Measurements from ENCODE around the gene MGRN1. TPM values are rescaled to one million over a fixed set of nuclear protein-coding genes. Genes with fewer than 3 reads are reported as not detected.

The MGRN1 gene
- 27.4 and 31.3 TPM in 2 replicates for total RNA-seq (2014; rRNA removed; shearing (Covaris generic))

DNA sequence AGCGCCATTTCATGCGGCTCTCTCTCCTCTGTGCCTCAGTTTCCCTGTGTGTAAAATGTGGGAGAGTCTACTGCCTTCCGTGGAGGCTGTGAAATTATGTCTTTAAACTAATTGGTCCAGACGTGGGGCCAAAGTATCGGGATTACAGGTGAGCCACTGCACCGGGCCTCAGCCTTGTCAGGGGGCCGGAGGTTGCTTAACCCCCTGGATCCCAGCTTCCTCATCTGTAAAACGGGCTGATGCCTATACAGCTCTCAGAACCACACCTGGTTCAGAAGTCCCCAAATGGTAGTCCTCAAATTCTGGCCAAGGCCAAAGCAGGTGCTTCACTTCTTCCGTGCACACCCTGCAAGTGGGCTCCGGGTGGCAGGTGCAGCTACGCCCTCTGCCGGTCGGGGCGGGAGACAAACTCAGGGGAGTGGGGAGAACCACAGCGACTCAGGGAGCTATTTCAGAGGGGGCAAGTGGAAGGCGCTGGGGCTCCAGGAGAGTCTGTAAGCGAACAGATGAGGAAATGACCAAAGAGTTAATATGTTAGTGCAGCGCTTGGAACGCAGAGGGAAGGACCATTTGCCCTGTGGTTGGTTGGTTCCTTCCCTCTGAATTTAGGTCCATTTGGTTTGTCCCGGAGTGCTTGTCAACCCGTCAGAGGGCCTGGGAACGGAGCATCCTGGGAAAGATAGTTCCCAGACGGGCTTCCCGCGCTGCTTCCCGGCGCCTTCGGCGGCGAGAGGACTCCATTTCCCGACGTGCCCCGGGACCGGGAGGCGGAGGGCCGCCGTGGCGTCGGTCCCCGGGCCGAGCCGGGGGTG lies at the start of gene MGRN1:
TSS of gene MGRN1 (plus strand) at position 812 of the 812 bp plus-strand sequence. CDS start 135 bp downstream, outside the sequence.
- DNase-seq (ENCODE audit: low spot score) = peak; percentile 98

DNA sequence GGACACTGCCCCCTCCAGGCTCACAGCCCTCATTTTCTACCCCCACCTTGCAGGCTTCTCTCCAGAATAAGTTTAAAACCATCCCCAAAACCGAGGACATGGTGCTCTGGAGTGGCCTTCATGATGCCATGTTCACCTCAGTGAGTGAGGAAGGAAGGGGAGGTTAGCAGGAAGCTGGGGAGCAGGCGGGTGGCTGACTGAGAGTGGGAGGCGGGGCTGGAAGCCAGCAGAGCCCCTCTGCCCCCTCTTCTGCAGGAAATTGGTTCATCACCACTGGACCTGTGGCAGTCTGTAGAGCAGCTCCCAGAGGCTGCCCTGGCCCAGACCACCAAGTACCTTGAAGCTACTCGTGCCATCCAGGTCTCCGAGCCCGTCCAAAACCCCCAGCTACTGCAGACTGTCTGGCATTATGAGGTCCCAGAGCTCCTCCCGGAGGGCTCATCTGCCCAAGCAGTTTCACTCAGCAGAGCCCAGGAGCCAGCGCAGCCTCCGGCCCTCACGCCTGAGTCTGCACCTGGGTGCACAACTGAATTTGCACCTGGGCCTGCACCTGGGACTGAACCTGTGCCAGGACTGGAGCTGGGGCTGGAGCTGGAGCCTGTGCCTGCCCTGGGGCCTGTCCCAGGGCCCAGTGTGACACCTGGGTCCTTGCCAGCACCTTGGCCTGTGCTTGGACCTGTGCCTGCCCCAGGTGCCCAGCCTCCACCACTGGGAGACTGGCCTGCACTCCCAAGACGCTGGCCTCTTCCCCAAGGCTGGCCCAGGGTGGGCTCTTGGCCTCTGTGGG lies 49.5 kb upstream of the MGRN1 start:
- no peak for DNase-seq (ENCODE audit: low spot score)

DNA sequence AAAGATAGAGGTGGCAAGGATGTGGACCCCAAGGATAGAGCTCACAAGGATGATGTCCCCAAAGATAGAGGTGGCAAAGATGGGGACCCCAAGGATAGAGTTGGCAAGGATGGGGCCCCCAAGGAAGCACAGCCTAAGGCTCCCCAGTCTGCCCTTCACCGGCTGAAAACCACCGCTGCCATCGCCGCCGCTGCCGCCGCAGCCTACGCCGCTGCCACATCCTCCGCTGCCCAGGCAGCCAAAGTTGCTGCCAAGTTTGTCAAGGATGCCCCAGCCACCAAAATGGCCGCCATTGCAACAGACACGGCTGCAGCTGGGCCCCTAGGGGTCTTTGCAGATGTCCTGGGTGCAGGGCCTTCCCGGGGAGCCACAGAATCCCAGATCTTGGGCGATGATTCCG lies 48.6 kb upstream of the MGRN1 start:
- no peak for DNase-seq (ENCODE audit: low spot score)

DNA sequence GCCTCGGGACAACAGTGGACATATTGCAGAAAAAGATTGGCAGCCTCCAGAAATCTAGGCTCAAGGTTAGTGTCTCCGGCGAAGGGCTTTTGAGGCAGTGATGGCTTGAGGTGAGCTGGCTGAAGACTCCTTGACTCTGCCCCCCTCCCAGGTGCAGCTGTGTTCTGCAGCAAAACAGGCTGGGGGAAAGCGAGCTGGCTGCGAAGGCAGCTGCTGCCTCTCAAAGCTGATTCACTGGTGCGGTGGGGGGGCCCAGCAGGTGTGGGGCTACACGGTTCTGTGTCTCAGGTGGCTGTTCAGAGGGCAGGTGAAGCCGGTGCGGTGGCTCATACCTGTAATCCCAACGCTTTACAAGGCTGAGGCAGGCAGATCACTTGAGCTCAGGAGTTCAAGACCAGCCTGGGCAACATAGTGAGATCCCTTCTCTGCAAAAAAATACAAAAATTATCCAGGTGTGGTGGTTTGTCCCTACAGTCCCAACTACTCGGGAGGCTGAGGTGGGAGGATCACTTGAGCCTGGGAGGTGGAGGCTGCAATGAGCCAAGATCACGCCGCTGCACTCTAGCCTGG lies 45.6 kb upstream of the MGRN1 start:
- no peak for DNase-seq (ENCODE audit: low spot score)

DNA sequence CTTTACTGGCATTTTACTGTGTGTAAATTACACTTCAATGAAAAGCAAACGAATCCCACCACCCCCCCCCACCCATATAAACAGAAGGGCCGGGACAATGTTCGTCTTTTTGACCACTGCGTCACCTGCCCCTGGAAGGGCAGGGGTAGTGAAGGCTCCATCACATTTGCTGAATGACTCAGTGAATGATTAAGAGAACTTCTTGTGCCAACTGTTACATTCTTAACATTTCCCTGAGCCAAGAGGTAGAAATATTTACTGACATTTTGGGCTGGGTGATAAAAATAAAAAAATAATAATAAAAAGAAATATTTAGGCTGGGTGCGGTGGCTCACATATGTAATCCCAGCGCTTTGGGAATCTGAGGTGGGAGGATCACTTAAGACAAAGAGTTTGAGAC lies 44.4 kb upstream of the MGRN1 start:
- no peak for DNase-seq (ENCODE audit: low spot score)

DNA sequence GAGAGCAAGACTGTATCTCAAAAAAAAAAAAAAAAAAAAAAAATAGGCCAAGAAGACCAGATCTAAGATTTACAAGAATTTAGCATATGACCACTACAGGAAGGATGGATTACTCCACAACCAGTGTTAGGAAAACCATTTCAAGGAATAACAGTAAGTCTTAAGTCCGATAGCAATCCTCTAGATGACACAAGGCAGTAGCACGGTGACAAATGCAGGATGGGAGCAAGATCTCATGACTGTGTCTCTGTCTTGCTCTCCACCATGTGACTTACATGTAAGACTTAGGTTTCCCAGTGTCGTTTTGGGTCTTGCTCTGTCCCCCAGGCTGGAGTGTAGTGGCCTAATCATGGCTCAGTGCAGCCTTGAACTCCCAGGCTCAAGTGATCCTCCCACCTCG lies 40.7 kb upstream of the MGRN1 start:
- no peak for DNase-seq (ENCODE audit: low spot score)

DNA sequence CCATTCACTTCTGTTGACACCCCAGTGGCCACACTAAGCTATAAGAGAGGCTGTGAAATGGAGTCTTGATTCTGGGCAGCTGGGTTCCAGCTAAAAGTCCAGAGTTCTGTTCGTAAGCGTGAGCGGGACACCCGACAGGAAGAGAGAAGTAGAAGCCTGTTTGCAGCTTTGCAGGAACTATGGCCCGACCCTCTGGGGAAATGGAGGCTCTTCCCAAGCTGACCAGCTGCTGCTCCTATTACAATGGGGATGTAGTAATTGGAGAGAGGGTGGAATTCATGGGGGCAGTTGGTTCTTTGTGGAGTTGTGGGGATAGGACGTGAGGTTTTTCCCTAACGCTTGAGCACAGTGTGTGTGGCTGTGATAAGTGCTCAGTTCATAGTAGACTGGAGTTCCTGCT lies 38.3 kb upstream of the MGRN1 start:
- no peak for DNase-seq (ENCODE audit: low spot score)

DNA sequence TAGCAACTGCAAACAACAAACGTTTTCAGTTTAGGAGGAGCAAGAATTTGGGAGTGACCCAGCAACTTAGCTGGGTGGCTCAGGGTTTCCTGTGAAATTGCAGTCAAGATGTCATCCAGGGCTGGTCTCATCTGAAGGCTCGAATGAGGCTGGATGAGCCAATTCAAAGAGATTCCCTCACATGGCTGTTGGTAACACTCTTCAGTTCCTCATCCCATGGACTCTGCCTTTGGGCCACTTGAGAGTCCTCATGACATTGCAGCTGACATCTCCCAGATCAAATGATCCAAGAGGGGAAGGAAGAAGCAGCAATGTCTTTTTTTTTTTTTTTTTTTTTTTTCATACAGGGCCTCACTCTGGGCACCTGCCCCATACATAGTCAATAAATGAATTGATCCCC lies 36.2 kb upstream of the MGRN1 start:
- DNase-seq (ENCODE audit: low spot score) = no peak

DNA sequence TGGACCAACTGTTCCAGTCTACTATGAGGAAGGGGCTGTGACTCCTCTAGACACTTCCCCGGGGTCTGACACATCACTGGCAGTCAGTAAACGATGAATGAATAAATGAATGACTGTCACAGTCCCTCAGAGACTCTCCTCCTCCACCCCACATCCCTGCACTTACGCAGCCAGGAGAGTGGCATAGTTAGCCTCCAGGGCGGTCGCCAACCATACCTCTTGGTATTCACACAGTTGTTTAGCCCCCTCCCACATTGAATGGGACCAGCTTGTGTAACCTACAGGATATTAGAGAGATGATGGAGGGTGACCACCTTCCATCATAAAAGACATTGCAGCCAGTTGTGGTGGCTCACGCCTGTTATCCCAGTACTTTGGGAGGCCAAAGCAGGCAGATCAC lies 35.7 kb upstream of the MGRN1 start:
- DNase-seq (ENCODE audit: low spot score) = no peak

DNA sequence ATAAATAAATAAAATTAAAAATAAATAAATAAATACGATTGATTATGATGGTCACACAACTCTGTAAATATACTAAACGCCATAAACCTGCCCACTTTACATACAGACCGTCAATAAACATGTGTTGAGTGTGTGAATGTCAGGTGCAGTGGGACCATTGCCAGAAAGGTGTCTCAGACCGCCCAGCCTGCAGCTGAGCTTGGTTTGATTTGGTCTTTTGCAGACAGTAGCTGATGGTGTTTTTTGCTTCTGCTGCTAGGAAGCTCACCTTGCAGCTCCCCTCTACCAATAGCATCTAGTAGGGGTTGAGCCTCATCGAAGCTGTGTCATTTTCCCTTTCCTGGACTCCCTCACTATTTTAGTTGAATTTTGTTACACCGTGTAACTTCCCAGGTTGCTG lies 33.4 kb upstream of the MGRN1 start:
- DNase-seq (ENCODE audit: low spot score) = no peak

DNA sequence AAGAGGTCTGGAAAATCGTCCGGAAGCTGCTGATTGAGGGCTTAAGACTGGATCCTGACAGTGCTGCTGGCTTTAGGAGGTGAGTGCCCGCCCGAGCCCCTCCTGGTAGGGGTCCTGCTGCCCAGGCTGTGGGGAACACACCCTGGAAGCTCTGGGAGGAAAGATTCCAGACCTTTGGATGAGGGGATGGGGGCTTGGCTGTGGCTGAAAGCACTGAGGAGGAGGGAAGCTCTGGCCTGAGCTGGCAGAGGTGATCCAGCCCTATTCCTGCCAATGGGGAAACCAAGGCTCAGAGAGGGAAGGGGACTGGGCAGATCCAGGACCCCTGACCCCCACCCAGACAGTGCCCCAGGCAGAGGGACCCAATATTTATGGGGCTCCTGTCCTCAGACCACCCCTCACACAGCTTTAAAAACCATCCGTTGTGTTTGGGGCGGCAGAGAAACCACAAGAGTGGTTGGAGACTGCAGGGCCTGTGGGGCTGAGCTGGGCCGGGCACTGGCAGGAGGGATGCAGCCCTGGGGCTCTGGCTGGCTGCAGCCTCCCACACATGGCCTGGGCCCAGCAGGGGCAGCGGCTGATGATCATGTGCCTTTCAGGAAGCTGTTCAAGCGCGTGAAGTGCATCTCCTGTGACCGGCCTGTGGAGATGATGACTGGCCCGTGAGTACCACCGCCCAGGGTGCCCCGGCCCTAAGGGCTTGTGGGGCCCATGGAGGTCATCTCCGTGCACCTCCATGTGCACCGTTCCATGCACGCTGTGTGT lies 32.7 kb upstream of the MGRN1 start:
- no peak for DNase-seq (ENCODE audit: low spot score)

DNA sequence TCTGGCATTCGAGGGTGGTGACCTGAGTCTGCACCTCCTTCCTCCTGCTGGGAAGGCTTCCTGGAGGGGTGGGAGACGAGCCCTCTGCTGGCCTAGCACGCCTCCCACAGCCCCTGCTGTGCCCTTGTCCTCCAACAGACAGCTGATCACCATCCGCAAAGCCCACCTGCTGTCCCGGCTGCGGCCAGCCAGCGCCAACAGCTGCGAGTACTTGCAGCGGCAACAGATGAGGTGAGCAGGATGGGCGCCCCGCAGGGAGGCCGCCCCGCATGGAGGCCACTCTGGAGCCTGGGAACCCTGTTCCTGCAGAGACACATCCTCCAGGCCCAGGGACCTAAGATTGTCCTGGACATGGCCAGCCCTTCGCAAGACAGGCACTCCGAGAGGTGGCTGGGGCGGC lies 31.5 kb upstream of the MGRN1 start:
- no peak for DNase-seq (ENCODE audit: low spot score)

DNA sequence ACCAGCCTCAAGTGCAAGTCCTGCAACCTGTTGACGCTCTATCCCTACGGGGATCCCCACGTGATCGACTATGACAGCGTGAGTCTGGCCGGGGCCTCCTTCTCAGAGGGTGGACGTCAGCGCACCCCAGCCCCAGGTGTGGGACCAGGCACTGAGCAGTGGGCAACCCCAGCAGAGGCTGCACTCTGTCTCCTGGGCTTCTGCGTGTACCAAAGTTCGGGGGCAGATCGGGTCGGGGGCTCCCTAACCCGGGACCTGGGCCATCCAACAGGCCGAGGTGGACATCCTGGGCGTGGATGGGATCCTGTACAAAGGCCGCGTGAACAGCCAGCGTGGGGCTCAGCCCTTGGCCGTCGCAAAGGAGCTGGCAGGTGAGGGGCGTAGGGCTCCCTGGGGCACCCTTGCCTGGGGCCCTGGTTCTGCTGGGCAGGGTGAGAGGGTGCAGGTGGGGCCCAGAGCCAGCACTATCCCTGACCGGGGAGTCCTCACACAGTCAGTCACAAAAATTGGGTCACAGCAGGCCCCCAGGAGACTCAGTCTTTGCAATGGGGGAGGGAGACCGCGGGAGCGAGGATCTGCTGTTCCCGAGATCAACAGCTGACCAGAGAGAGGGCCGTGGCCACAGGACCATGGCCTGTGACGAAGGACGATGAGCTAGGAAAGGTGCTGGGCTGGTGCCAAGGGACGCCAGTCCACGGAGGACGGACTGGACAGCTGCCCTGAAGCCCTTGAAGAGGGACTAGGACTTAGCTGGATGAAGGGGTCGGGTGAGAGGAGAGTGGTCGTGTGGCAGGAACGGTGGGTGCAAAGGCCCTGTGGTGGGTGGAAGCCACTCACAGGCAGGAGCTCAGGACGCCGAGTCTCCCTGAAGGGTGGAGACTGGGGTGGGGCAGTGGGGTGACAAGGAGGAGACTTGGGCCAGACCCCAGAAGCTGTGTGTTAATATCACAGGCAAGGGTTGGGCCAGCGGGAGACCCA lies 29.9 kb upstream of the MGRN1 start:
- DNase-seq (ENCODE audit: low spot score) = no peak

DNA sequence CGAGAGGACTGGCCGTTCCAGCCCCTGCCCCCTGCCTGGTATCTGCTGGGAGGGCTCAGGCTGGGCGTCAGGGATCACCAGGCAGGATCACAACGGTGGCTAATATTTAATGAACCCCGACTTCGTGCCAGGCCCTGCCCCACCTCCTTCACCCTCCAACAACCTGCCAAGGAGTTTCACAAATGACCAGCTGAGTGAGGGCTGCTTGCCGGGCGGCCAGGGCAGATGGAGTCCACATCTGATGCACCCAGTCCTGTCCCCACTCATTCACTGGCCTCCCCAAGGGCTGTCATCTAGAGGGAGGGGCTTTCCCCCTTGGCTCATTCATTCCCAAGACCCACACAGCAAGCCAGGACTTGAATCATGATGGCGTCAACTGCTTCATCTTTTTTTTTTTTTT lies 27.5 kb upstream of the MGRN1 start:
- DNase-seq (ENCODE audit: low spot score) = no peak

DNA sequence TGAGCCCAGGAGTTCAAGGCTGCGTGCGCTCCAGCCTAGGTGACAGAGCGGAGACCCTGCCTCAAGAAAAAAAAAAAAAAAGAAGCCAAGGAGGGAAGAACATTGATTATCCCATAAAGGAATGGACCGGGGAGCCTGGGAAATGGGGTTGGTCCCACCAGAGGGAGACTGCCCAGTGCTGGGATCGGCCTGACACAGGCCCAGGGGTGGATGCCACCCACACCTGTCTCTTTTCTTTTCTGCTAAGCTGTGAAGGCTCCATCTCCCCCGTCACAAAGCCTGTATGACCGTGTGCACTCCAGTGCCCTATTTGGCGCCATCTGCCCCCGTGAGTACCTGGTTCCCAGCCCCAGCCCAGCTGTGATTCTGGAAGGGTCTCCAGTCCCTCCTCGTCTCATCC lies 25.6 kb upstream of the MGRN1 start:
- DNase-seq (ENCODE audit: low spot score) = no peak

DNA sequence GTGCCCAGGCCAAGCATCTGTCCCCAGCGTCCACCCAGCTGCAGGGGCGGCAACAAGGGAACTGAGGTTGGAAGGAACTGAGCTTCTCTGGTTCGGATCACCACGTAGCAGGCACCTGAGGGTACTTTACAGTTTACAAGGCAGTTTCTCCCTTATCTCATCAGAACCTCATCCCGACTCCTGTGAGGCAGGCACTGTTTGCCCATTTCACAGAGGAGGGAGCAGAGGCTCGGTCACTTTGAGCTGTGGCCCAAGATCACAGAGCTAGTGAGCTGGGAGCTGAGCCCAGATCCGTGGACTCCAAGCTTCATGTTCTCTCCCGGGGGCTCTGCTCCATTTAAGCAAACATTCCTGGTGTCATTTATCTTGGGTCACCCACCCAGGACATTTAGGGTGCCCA lies 25.1 kb upstream of the MGRN1 start:
- no peak for DNase-seq (ENCODE audit: low spot score)

DNA sequence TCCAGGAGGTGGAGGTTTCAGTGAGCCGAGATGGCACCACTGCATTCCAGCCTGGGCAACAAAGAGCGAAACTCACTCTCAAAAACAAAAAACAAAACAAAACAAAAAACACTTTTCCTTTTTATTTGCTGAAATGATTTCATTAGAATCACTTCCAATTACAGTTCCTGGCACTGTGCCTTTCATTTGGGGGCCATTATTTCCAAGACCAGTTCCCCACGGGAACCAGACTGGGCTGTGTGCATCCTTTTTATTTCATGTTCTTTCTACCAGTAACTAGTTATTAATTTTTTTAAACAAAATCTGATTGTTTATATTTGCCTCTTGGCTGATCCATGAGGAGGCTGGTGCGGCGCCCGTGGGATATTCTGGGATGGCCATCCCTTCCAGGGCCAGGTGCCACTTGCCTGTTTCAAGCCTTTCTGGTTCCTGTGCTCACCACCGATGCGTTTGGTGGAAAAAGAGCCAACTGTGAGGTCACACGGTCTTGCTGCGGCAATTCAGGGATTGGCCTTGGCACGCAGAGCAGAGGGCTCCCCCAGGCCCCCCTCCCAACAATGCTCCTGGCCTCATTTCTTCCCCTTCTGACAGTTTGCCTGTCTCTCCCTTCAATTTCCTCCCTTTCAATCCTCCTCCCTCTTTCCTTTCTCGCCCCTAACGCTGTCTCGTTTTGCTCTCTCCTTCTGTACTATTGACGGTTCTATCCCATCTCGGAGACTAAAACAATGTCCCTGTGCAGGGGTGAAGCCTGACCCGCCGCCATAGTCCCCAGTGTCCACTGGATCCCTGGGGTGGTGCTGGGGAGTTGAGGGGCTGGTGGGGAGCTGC lies 23.4 kb upstream of the MGRN1 start:
- no peak for DNase-seq (ENCODE audit: low spot score)

DNA sequence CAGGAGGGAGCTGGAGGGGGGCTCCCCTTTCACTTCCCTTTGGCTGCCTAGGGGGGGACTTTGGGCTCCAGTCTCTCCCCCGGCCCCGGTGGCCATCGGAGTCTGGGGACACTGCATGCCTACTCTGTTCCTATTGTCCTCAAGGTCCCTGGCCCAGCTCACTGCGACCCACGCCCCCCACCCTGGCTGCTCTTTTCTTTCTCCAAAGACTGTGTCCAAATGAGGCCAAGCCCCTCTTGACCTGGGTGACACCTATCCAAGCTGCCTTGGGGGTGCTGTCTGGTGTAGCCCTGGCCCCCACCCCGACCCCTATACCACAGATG lies 22.8 kb upstream of the MGRN1 start:
- DNase-seq (ENCODE audit: low spot score) = no peak

DNA sequence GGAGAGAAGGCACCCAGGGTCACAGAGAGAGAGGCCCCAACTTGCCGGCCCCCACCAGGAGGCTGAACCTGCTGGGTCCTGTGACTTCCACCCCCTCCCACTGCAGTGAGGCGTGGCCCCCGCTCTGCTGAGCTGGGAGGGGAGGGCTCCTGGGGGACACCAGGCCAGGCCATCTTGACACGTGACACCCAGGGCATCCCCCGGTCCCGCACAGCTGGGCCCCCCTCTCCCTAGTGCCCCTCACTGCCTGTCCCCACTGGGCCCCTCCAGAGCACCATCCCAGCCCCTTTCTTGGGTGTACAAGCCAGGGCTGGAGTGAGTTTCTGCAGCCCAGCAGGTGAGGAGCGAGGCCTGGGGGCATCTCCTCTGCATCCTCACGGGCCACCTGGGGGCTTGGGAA lies 22.3 kb upstream of the MGRN1 start:
- DNase-seq (ENCODE audit: low spot score) = no peak

DNA sequence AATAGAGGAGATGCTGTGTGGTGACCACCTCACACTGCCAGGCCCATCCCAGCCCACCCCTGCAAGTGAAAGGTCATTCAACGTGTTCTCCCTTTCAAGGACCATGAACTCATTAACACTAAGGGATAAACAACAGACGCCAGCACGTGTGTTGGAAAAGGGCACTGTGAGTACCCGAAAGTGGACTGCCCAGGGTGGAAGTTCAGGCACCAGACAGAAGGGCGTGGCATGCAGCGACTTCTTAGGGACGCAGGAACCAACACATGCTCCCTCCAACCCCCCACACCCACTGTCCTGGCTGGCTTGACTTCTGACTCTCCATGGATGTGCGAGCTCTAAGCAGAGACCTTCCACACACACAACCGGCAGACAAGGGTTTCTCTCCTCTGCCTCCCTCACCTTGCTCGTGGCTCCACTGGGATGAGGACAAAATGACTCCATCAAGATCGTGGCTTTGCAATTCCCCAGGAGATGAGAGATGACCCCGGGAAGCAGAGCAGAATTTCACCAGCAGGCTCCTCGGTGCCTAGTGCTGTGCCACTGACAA lies 20.9 kb upstream of the MGRN1 start:
- DNase-seq (ENCODE audit: low spot score) = no peak

Data from HT-29 (cell line).